Esophagus squamous epithelium (tissue), 4 donors: ENCODE results near the gene TSPEAR.

Source experiments
- CTCF ChIP-seq, 6 experiments: fragments of 450-650 bp in 4 of 6; fragments of 200-600 bp in 2 of 6; sonication (generic) in 2 of 6; IDR thresholded peaks; one replicate each; pipeline ENCODE4 v1.5.1; 2016 to 2019; ENCODE audit warnings: antibody characterized with exemption in 6 of 6, mild to moderate bottlenecking in 4 of 6, moderate library complexity in 4 of 6
- POLR2A ChIP-seq, 4 donors: fragments of 450-650 bp; IDR thresholded peaks; one replicate each; pipeline ENCODE4 v1.6.1; 2017; ENCODE audit warnings: antibody characterized with exemption in 4 of 4, mild to moderate bottlenecking in 4 of 4, moderate library complexity in 3 of 4

DNA sequence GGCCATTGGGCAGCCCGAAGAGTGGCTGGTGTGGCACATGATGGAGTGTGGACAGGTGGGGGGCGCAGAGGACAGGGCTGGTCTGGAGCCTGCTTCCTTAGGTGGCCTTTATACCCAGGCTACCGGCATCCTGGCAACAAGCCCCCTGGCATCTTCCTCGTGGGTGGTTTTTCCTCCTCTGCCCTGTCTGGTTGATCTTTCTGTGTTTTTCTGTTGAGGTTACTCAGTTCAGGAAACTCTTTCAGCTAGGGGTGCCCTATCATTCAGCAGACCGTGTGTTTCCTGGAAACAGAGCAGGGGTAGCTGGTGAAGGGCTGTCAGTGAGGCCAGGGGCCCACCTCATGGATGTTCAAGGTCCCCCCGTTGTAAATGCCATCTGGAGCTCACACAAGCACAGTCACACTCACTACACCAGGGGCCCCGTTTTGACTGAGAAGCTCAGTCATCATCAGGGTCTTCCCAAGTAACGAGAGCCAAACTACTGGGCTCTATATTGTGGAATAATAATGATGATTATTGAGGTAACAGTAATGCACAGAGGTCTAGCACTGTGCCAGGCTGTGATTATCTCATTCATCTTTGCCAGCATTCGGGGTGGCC, 56.7 kb downstream of the TSPEAR start, which contains the start of gene KRTAP12-4:
- TF ChIP-seq CTCF (IDR thresholded peaks at IDR 0.05) (no peak), POLR2A (IDR thresholded peaks at IDR 0.05) (no peak)
